Endothelial cell of umbilical vein (primary cell): Measurements from ENCODE around the gene USB1. TPM values are rescaled to one million over a fixed set of nuclear protein-coding genes. Genes with fewer than 3 reads are reported as not detected.

Experiments used
- BruUV-seq: library from RNA; stranded (reverse); fragments of 400-500 nt; replicated peaks from 2 replicates; lab custom pipeline; 2021; lab: Mats Ljungman, UMichigan
- CTCF ChIA-PET: fragments of 300-600, 350-600 bp; sonication (Branson Sonifier 250); formaldehyde crosslinking; loops from one replicate; lab custom pipeline; 2021; ENCODE audit warnings: antibody characterized with exemption, inconsistent platforms; lab: Charles Lee
- POLR2A ChIA-PET: fragments of 300-600, 350-600 bp; sonication (Branson Sonifier 250); formaldehyde crosslinking; loops from one replicate; lab custom pipeline; 2021; ENCODE audit warnings: antibody characterized with exemption, inconsistent platforms; lab: Charles Lee
- DNase-seq: peaks from one replicate; pipeline ENCODE4 v3.0.0-alpha.2; 2011; ENCODE audit warnings: low read depth, low spot score
- FAIRE-seq: peaks from 2 replicates; lab custom pipeline; 2011; peaks lifted over from hg19 to GRCh38; lab: Jason Lieb, UNC
- H2AFZ ChIP-seq: 2 replicates; pipeline ENCODE4 v1.6.0; 2012; ENCODE audit warnings: low read depth, low read length, control low read depth, inconsistent platforms
- H3K27ac ChIP-seq: 2 replicates; pipeline ENCODE4 v1.5.1; 2011; ENCODE audit warnings: low read depth, mild to moderate bottlenecking, control low read depth, low read length, moderate library complexity; ENCODE audit not compliant: insufficient read depth
- H3K27me3 ChIP-seq, 2 experiments: 2 replicates each; pipeline versions ENCODE4 v1.6.0 to v1.6.1; 2011; ENCODE audit warnings: low read length in 2 of 2, mixed read lengths in 1 of 2; ENCODE audit not compliant: control insufficient read depth in 2 of 2, insufficient read depth in 2 of 2
- H3K36me3 ChIP-seq, 2 experiments: 2 replicates in 1 of 2; 3 replicates in 1 of 2; pipeline ENCODE4 v1.5.1; 2011; ENCODE audit warnings: low read length in 2 of 2, mild to moderate bottlenecking in 1 of 2, moderate library complexity in 1 of 2; ENCODE audit not compliant: control insufficient read depth in 2 of 2, insufficient read depth in 2 of 2; ENCODE audit errors: extremely low read depth in 1 of 2
- H3K4me1 ChIP-seq: 3 replicates; pipeline ENCODE4 v1.5.1; 2011; ENCODE audit warnings: mild to moderate bottlenecking, low read length; ENCODE audit not compliant: control insufficient read depth, insufficient read depth; ENCODE audit errors: extremely low read depth
- H3K4me2 ChIP-seq: 2 replicates; pipeline ENCODE4 v1.6.1; 2011; ENCODE audit warnings: low read length, control low read depth, mixed read lengths; ENCODE audit not compliant: insufficient read depth
- H3K4me3 ChIP-seq, 3 experiments: fragments of 200-600 bp in 1 of 3; sonication (generic), shearing (Covaris generic) in 1 of 3; replicated peaks in 1 of 3; 2 replicates each; pipeline ENCODE4 v1.5.1; 2011 to 2016; ENCODE audit warnings: control low read depth in 3 of 3, low read length in 3 of 3, mild to moderate bottlenecking in 2 of 3, inconsistent platforms in 1 of 3, low read depth in 1 of 3, moderate library complexity in 1 of 3; ENCODE audit not compliant: insufficient read depth in 1 of 3
- H3K79me2 ChIP-seq: 2 replicates; pipeline ENCODE4 v1.6.0; 2012; ENCODE audit warnings: low read length, inconsistent platforms; ENCODE audit not compliant: control insufficient read depth, insufficient read depth
- H3K9ac ChIP-seq: replicated peaks from 2 replicates; pipeline ENCODE3; 2011; ENCODE audit warnings: low read length, control low read depth; ENCODE audit not compliant: insufficient read depth; ENCODE audit errors: extremely low read depth
- H3K9me1 ChIP-seq: replicated peaks from 3 replicates; pipeline ENCODE4 v1.6.0; 2011; ENCODE audit warnings: mild to moderate bottlenecking, low read length; ENCODE audit not compliant: control insufficient read depth, insufficient read depth; ENCODE audit errors: extremely low read depth
- H3K9me3 ChIP-seq: replicated peaks from 2 replicates; pipeline ENCODE4 v1.5.1; 2012; ENCODE audit warnings: low read length, inconsistent platforms; ENCODE audit not compliant: control insufficient read depth, insufficient read depth
- H4K20me1 ChIP-seq: replicated peaks from 2 replicates; pipeline ENCODE3; 2011; ENCODE audit warnings: mild to moderate bottlenecking, low read length; ENCODE audit not compliant: control insufficient read depth, insufficient read depth; ENCODE audit errors: extremely low read depth
- CTCF ChIP-seq, 2 donors: IDR thresholded peaks; 1 replicate in 1 of 2; 2 replicates in 1 of 2; pipeline ENCODE4 v1.5.1; 2011; ENCODE audit warnings: low read length in 2 of 2, mild to moderate bottlenecking in 2 of 2, moderate library complexity in 2 of 2, control low read depth in 1 of 2, inconsistent platforms in 1 of 2, low read depth in 1 of 2; ENCODE audit not compliant: insufficient read depth in 1 of 2; ENCODE audit errors: extremely low read depth in 1 of 2
- EZH2 ChIP-seq: IDR thresholded peaks from 2 replicates; pipeline ENCODE4 v1.6.1; 2012; ENCODE audit warnings: borderline replicate concordance, low read depth, mild to moderate bottlenecking, moderate library complexity, low read length, inconsistent platforms; ENCODE audit not compliant: severe bottlenecking
- FOS ChIP-seq: IDR thresholded peaks from 2 replicates; pipeline ENCODE4 v1.6.1; 2011; ENCODE audit warnings: mild to moderate bottlenecking, low read length, moderate library complexity, borderline replicate concordance; ENCODE audit not compliant: insufficient read depth
- GATA2 ChIP-seq: IDR thresholded peaks from 2 replicates; pipeline ENCODE4 v1.7.0; 2011; ENCODE audit warnings: low read depth, mild to moderate bottlenecking, moderate library complexity, mixed read lengths, low read length; ENCODE audit not compliant: insufficient read length, insufficient read depth
- JUN ChIP-seq: IDR thresholded peaks from 2 replicates; pipeline ENCODE4 v1.6.1; 2011; ENCODE audit warnings: borderline replicate concordance, low read depth; ENCODE audit not compliant: insufficient read length, insufficient read depth
- MYC ChIP-seq: IDR thresholded peaks from one replicate; pipeline ENCODE4 v1.6.1; 2011; ENCODE audit warnings: mild to moderate bottlenecking, low read depth, low read length
- POLR2A ChIP-seq: IDR thresholded peaks from 2 replicates; pipeline ENCODE4 v1.6.1; 2012; ENCODE audit warnings: low read depth, mild to moderate bottlenecking, control low read depth, low read length
- POLR2AphosphoS5 ChIP-seq: IDR thresholded peaks from 2 replicates; pipeline ENCODE4 v1.6.1; 2012; ENCODE audit warnings: low read depth, mild to moderate bottlenecking, control low read depth, low read length, moderate library complexity; ENCODE audit not compliant: insufficient read depth
- dilution Hi-C: fragments of 300-500 bp; cut with MboI; formaldehyde crosslinking; loops from one replicate; pipeline ENCODE4 v1.15.0; 2019; ENCODE audit warnings: low sequenced_read_pairs; ENCODE audit not compliant: extremely low pct_ligation_motif_present
- intact Hi-C: fragments of 100-400 bp; cut with micrococcal nuclease; formaldehyde crosslinking; loops from one replicate; pipeline ENCODE4 v1.10.0; 2022
- polyA plus RNA-seq, 4 experiments: library from polyadenylated mRNA; depleted of rRNA in 3 of 4; stranded (reverse) in 3 of 4; unstranded in 1 of 4; fragments of >200 nt; gene quantifications; 2 replicates each; pipeline versions ENCODE4 v1.2.1 to v1.2.3, GENCODE V29; 2011 to 2012; ENCODE audit warnings: missing spikeins in 1 of 4
- total RNA-seq: library from RNA; stranded (reverse); gene quantifications from 2 replicates; pipeline ENCODE4 v1.2.3, GENCODE V29; 2021
- TF ChIP-seq, protein P1 (sequence below): IDR thresholded peaks from 2 replicates; pipeline ENCODE4 v1.6.1; 2011; ENCODE audit not compliant: insufficient read depth, insufficient read length

The USB1 gene
- total and polyA plus RNA-seq, 2 donors (not counting 3 experiments of a cell fraction or from before 2014, with no cell fraction given), result 64.6 to 83.8 TPM

DNA sequence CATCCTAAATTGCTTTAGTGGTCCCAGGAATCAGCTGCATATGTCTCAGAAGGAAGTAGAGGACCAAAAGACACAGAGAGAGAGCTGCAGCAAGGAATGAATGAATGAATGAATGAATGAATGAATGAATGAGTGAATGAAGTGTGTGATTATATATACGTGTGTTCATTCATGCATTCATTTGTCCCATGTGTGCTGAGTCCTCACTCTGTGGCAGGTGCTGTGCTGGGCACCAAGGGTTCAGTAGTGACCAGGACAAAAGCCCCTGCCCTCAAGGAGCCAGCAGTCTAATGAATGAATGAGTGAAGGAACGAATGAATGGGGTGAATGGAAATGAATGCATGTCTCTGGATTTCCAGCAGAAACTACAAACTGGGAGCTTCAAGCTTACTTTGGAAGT, 39.7 kb upstream of the USB1 start:
- POLR2A ChIA-PET, result no interaction called here
- DNase-seq, result no peak

More for the DNA sequence above, 39.7 kb upstream of the USB1 start:
- H3K4me3 ChIP-seq, result no peak overlapping the region
- H3K4me1 ChIP-seq, result no peaks in the 10 kb centered on the region
- intact Hi-C loops, result no loop called here
- H3K79me2 ChIP-seq, result no peaks in the 10 kb centered on the region
- no peak for TF ChIP-seq MYC
- TF ChIP-seq JUN, result no peak
- no peak for TF ChIP-seq POLR2A
- no peak for TF ChIP-seq POLR2AphosphoS5
- no peak for TF ChIP-seq GATA2
- no peak for TF ChIP-seq CTCF (IDR thresholded peaks at IDR 0.05; ENCODE audit: extremely low read depth in 1 of 2, insufficient read depth in 1 of 2, low read depth in 1 of 2, low read length in 2 of 2)
- TF ChIP-seq, protein P1, sequence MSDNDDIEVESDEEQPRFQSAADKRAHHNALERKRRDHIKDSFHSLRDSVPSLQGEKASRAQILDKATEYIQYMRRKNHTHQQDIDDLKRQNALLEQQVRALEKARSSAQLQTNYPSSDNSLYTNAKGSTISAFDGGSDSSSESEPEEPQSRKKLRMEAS, result no peak
- TF ChIP-seq FOS, result no peak
- no peak for TF ChIP-seq EZH2
- no peak overlapping the region for H3K4me2 ChIP-seq
- dilution Hi-C loops, result no loop called here
- H4K20me1 ChIP-seq, result no peaks in the 10 kb centered on the region
- no peak overlapping the region for H3K9ac ChIP-seq
- no TSS peak for BruUV-seq
- CTCF ChIA-PET, result interaction anchor here (1.0 to 1.7 kb wide), 3 partner anchors 10 to 123 kb away, joined by 3 to 4 read pairs (median 4); partner anchors contain the start of gene CNGB1
- no peaks in the 10 kb centered on the region for H3K36me3 ChIP-seq
- no peaks in the 10 kb centered on the region for H3K9me3 ChIP-seq
- no peak for FAIRE-seq
- no peak overlapping the region for H2AFZ ChIP-seq
- no peaks in the 10 kb centered on the region for H3K27me3 ChIP-seq
- H3K27ac ChIP-seq, result no peak overlapping the region
- H3K9me1 ChIP-seq, result no peaks in the 10 kb centered on the region
